SHP77 (cell line): ENCODE data around the gene CABYR.

Experiments
- DNase-seq, 2 experiments: peaks; one replicate each; lab custom pipeline; 2025; lab: John Stamatoyannopoulos, UW

CABYR gene, protein sequence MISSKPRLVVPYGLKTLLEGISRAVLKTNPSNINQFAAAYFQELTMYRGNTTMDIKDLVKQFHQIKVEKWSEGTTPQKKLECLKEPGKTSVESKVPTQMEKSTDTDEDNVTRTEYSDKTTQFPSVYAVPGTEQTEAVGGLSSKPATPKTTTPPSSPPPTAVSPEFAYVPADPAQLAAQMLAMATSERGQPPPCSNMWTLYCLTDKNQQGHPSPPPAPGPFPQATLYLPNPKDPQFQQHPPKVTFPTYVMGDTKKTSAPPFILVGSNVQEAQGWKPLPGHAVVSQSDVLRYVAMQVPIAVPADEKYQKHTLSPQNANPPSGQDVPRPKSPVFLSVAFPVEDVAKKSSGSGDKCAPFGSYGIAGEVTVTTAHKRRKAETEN

GRCh38 chr18:24138789-24139616 is at the start of gene CABYR:
TSS of gene CABYR (plus strand) at chr18:24139062. CDS start at chr18:24143115, 4,053 bp downstream.
- DNase-seq: peak; percentile 91 to 94

- DNase-seq: peak; percentile 18 to 33
Measured at GRCh38 chr18:24089076-24089475, 49.8 kb upstream of the CABYR start.

- no peak for DNase-seq
Measured at GRCh38 chr18:24089515-24090337, 49.1 kb upstream of the CABYR start.

- DNase-seq: no peak
Measured at GRCh38 chr18:24090876-24091275, 48.0 kb upstream of the CABYR start.

DNA sequence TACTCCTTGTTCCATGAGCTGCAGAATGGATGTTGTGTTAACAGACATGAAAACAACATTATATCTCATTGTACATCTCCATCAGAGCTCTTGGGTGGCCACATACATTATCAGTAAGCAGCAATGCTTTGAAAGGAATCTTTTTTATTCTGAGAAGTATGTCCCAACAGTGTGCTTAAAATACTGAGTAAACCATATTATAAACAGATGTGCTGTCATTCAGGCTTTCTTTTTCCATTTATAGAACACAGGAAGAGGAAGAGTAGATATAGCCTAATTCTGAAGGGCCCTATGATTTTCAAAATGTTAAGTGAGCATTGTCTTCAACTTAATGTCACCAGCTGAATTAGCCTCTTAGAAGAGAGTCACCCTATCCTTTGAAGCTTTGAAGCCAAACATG is 44.3 kb upstream of the CABYR start:
- no peak for DNase-seq

GRCh38 chr18:24095976-24096375 is 42.9 kb upstream of the CABYR start:
- no peak for DNase-seq

DNA sequence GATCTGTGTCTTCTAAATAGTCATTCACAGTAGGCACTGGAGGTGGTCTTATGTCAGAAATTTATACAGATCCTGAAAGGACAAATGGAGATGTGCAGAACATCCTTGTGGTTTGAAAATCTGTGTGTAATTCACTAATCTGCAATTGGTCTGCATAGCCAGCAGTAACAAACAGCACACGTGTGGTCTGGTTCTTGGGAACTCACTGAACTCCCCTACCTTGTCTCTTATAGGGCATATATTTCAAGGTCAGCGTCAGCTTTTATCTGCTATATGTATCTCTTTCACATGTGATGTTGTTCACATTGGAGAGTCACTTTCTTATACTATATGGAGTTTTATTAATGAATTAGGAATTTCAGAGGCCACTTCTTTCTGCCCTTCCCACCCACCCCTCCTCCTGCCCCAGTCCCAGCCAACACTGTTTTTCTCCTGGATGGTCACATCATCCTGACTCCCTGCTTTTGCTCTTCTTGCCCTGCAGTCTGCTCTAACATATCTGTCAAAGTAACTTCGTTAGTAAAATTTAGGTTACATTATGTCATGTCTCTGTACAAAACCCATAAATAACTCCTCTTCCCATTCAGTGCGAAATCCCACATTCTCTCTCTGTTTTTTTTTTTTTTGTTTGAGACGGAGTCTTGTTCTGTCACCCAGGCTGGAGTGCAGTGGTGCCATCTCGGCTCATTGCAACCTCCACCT is 35.4 kb upstream of the CABYR start:
- DNase-seq: no peak

DNA sequence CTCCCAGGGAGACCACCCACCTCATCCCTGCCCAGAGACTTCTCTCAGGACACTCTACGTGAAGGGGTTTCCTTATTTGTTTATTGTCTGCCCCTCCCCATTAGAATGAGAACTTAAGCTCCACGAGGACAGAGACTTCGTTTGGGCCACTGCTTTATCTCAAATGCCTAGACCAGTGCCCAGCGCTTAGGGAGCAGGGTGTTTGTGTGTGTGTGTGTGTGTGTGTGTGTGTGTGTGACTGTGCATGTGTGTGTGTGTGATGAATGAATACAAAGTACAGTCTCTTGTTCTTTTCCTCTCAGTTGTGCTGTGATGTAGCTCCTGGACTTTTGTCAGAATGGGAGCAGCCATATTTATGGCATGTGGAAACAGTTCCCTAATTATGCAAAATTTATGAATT is 34.4 kb upstream of the CABYR start:
- DNase-seq: no peak

- DNase-seq: no peak
Measured at GRCh38 chr18:24108641-24109040, 30.2 kb upstream of the CABYR start.

DNA sequence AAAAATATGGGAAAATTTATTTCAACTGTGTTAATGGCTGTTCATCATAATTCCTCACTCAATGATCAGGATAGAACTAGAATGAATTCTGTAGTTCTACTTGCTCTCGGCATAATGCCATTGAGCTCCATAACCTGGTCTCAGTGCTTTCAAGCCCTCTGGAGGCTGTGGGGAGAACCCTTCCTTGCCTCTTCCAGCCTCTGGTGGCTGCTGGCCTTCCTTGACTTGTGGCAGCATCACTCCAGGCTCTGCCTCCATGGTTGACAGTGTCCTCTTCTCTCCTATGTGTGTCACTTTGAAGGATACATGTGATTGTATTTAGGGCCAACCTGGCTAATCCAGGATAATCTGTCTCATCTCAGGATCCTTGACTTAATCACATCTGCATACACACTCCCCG is 26.9 kb upstream of the CABYR start:
- peak in 1 of 2 experiments; percentile 33 for DNase-seq

- no peak for DNase-seq
Measured at GRCh38 chr18:24112464-24112863, 26.4 kb upstream of the CABYR start.

GRCh38 chr18:24112874-24113615 is 25.8 kb upstream of the CABYR start:
- peak; percentile 32 to 64 for DNase-seq

- no peak for DNase-seq
Measured at GRCh38 chr18:24114924-24115549, 23.8 kb upstream of the CABYR start.

DNA sequence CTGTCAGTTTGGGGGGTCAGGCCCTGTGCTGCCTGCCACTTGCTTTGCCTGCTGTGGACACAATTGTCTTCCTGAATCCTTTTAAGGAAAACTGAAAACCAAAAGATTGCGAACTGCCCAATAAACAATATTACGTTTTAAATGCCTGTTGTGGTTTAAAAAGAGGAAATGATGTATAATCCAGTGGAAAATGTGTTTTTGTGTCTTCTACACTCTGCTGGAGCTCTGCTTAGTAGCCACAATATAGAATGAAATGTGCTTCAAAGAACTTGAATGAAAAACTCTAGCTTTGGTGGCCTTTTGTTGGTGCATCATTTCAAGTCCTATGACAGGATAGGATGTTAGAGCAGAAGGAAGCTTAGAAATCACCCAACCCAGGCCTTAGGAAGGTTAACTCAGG is 23.2 kb upstream of the CABYR start:
- no peak for DNase-seq

DNA sequence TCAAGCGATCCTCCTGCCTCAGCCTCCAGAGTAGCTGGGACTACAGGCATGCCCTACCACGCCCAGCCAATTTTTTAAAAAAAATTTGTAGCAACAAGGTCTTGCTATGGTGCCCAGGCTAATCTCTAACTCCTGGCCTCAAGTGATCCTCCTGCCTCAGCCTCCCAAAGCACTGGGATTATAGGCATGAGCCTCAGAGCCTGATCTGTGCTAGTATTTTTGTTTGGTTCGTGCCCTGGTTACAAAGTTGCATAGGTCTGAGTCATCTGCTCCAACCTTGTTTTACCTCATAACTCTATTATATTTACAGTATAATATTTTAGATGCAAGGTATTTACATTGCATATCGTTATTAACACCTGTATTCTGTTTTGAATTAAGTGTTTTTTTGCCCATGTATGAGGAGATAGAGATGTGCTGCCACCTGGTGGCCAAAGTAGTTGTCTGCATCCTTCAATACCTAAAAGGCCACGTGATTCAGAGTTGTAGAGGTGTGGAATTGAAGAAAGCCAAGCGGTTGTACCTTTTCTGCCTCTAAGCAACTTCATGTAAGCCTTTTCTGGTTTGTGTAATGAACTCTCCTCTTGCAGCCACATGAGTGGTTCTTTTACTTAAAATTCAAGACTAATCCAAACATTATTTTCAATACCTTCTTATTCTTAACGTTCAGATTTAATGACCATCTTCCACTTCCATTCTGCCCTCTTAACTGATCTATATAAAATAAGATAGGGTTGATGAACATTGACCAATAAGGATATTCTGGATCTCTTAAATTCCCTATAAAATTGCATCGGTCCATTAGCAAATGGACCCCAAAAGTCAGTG is 19.9 kb upstream of the CABYR start:
- DNase-seq: peak; percentile 65 to 69

DNA sequence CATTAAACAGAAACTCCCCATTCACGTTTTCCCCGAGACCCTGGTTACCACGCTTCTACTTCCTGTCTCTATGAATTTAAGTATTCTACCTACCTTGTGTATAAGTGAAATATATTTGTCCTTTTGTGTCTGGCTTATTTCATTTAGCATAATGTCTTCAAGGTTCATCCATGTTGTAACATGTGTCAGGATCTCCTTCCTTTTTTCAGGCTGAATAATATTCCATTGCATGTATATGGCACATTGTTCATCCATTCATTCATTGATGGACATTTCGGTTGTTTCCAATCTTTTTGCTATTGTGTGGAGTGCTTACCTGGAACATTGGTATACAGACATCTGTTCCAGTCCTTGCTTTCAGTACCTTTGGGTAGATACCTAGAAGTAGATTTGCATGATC is 18.2 kb upstream of the CABYR start:
- DNase-seq: no peak

DNA sequence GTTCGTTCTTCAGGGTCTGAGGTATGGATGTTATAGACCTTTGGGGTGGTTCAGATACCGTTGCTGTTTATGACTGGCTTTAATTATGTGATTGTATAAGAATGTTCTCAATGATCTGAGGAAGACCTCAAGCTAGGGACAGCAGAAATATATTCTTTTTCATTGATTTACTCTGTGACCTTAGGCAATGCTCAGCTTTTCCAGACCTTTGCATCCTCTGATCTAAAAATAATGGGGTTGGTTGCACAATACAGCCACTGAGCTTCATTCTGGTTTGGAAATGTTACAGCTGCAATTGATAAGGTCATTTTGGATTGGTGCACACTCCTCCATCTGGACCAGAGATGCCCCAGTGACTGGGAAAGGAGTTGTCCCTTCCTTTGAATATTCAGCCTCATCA is 17.2 kb upstream of the CABYR start:
- DNase-seq: no peak

DNA sequence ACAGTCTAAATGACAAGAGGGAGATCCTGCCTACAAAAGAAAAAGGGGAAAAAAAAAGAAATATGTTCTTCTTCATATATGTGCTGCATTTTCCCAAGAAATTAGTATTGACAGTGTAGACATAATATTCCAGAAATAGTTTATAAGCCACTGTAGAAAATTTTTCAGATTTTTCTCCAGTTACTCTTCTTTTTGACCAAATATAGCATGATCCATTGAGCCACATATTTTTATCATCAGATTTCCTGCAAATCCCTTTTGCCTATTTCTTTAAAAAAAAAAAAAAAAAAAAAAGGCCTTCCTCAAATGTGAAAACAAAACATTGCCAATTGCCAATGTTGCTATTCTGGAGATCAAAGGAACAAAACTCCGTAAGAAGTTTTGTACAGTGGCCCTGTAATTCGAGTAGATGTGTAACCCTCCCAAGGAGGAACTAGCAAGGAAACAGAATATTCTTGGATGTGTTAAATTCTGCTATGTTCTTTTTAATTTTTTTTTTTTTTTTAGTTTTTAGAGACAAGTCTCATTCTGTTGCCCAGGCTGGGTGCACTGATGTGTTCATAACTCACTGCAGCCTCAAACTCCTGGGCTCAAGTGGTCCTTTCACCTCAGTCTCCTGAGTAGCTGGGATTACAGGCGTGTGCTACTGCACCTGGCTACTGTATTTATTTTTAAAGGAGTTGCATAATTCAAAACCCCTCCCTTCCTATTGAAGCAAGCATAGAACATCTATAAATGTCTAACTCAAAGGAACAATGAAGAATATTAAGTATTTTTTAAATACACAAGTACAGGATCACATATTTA is 12.5 kb upstream of the CABYR start:
- DNase-seq: no peak

DNA sequence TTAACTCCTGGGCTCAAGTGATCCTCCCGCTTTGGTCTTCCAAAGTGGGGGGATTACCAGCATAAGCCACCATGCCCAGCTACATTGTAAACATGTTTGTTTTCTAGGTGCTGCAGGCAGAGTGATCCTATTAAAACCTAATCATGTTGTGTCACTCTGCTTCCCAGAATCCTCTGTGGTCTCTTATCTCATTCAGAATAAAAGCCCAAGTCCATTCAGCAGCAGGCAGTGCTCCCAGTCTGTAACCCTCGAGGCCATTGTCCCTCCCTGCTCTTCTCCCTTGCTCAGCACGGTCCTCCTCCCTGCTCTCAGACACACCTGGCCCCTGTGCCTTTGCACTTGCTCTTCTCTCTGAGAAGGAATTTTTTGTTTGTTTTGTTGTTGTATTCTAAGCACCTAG is 11.1 kb upstream of the CABYR start:
- no peak for DNase-seq
